ENCODE data around the gene SPACA9.

GRCh38 chr9:132910376-132910775 lies 31.7 kb downstream of the SPACA9 start:
- TF ChIP-seq CTCF (IDR thresholded peaks at IDR 0.05) (no peak), POLR2A (IDR thresholded peaks at IDR 0.05) (no peak)

Data from right lobe of liver (tissue), 4 donors.